ENCODE measurements around the gene OXCT2.
A peak's percentile ranks its signal among the peaks of the same experiment; 100 is the strongest.

Gene OXCT2

GRCh38 chr1:39762550-39763540, 8.3 kb downstream of the OXCT2 start:
- no peak for DNase-seq (ENCODE audit: low read depth)

GRCh38 chr1:39761557-39762260, 9.4 kb downstream of the OXCT2 start:
- no peak for DNase-seq (ENCODE audit: low read depth)

GRCh38 chr1:39761016-39761415, 10.1 kb downstream of the OXCT2 start:
- DNase-seq (ENCODE audit: low read depth): no peak

- no peak for DNase-seq (ENCODE audit: low read depth)
These were observed 10.8 kb downstream of the OXCT2 start for GRCh38 chr1:39760074-39761008.

- DNase-seq (ENCODE audit: low read depth): peak; percentile 10
These were observed 11.8 kb downstream of the OXCT2 start for GRCh38 chr1:39759436-39759726.

GRCh38 chr1:39758556-39759435, 12.4 kb downstream of the OXCT2 start:
- no peak for DNase-seq (ENCODE audit: low read depth)

GRCh38 chr1:39757501-39757900, 13.6 kb downstream of the OXCT2 start:
- no peak for DNase-seq (ENCODE audit: low read depth)

- no peak for DNase-seq (ENCODE audit: low read depth)
These were observed 15.0 kb downstream of the OXCT2 start for GRCh38 chr1:39755965-39756659.

GRCh38 chr1:39754906-39755504, 16.1 kb downstream of the OXCT2 start:
- DNase-seq (ENCODE audit: low read depth): no peak

GRCh38 chr1:39754026-39754570, 17.1 kb downstream of the OXCT2 start:
- no peak for DNase-seq (ENCODE audit: low read depth)

GRCh38 chr1:39753132-39754025, 17.8 kb downstream of the OXCT2 start:
- DNase-seq (ENCODE audit: low read depth): no peak

GRCh38 chr1:39752703-39753102, 18.4 kb downstream of the OXCT2 start:
- DNase-seq (ENCODE audit: low read depth): no peak

- DNase-seq (ENCODE audit: low read depth): no peak
These were observed 19.6 kb downstream of the OXCT2 start for GRCh38 chr1:39751595-39751994.

GRCh38 chr1:39745016-39745670, 26.0 kb downstream of the OXCT2 start:
- DNase-seq (ENCODE audit: low read depth): no peak

GRCh38 chr1:39738622-39739366, 32.4 kb downstream of the OXCT2 start, which contains the start of gene PPIE:
Gene PPIE (plus strand): TSS chr1:39738882. CDS start chr1:39738901, 19 bp downstream.
- peak; percentile 92 for DNase-seq (ENCODE audit: low read depth)

GRCh38 chr1:39737546-39738169, 33.5 kb downstream of the OXCT2 start:
- peak; percentile 16 for DNase-seq (ENCODE audit: low read depth)

GRCh38 chr1:39735731-39736130, 35.4 kb downstream of the OXCT2 start:
- no peak for DNase-seq (ENCODE audit: low read depth)

Measured in ELR (cell line).